Neural crest cell (in vitro differentiated cells): Measurements from ENCODE around the gene RSPO1. TPM values are rescaled to one million over a fixed set of nuclear protein-coding genes. Genes with fewer than 3 reads are reported as not detected.

Experiments used
- DNase-seq: peaks from one replicate; pipeline ENCODE4 v3.0.0; 2021; ENCODE audit warnings: low read depth, mixed read lengths, low spot score
- H3K27ac Mint-ChIP-seq: one replicate; pipeline ENCODE4 v1.8.0; 2021; ENCODE audit warnings: mild to moderate bottlenecking, mixed read lengths; ENCODE audit not compliant: unreplicated experiment
- H3K27me3 Mint-ChIP-seq: 2 replicates; pipeline ENCODE4 v1.8.0; 2021; ENCODE audit warnings: low read depth, mild to moderate bottlenecking, mixed read lengths
- H3K36me3 Mint-ChIP-seq: 2 replicates; pipeline ENCODE4 v1.8.0; 2021; ENCODE audit warnings: low read depth, mild to moderate bottlenecking, mixed read lengths
- H3K4me1 Mint-ChIP-seq: 2 replicates; pipeline ENCODE4 v1.8.0; 2021; ENCODE audit warnings: mixed read lengths
- H3K4me3 Mint-ChIP-seq: one replicate; pipeline ENCODE4 v1.8.0; 2021; ENCODE audit warnings: mild to moderate bottlenecking, mixed read lengths
- H3K9me3 Mint-ChIP-seq: 2 replicates; pipeline ENCODE4 v1.8.0; 2021; ENCODE audit warnings: mixed read lengths
- total RNA-seq: library from RNA; stranded (reverse); gene quantifications from 2 replicates; pipeline ENCODE4 v1.2.1, GENCODE V29; 2021
- TF ChIP-seq, protein P1 (sequence below): fragments of 200-600 bp; sonication (generic); conservative IDR thresholded peaks from 2 replicates; pipeline ENCODE4 v1.5.0; 2021; ENCODE audit warnings: antibody characterized with exemption, mild to moderate bottlenecking

RSPO1 gene
- total RNA-seq, 1 donor from 2014 or later, result 0.54 TPM

DNA sequence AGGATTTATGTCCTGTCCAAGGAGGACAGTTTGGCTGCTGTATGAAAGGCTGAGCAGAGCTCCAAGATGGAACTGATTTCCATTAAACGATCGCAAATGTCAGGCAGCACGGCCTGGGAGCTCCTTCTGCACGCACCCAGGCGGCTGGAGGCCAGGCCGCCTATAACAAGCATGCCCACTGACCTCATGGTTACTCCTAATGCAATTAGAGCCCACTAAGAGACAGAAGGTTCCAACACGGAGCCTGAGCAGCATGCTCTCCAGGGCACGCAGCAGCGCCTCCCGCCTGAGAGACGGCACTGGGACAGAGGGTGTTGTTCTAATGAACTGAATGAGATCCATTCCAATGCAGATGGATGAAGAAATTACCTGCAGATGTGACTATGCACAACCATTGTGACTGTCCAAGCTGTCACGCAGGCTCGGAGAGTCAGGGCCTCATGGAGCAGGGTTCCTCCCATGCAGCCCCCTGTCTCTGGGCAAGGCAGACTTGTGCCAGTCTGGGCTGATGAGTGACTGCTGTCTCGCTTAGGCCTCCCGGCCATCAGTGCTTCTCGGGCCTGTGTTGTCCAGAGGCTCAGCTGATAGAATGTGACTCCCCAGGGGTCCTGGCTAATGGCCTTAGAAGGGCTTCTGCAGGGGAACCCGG lies 32.5 kb upstream of the RSPO1 start:
- no peak for DNase-seq
- no peaks in the 10 kb centered on the region for H3K4me1 Mint-ChIP-seq
- H3K36me3 Mint-ChIP-seq, result no peaks in the 10 kb centered on the region
- H3K27ac Mint-ChIP-seq, result peak overlapping the region; percentile 91
- H3K4me3 Mint-ChIP-seq, result no peak overlapping the region
- TF ChIP-seq, protein P1, sequence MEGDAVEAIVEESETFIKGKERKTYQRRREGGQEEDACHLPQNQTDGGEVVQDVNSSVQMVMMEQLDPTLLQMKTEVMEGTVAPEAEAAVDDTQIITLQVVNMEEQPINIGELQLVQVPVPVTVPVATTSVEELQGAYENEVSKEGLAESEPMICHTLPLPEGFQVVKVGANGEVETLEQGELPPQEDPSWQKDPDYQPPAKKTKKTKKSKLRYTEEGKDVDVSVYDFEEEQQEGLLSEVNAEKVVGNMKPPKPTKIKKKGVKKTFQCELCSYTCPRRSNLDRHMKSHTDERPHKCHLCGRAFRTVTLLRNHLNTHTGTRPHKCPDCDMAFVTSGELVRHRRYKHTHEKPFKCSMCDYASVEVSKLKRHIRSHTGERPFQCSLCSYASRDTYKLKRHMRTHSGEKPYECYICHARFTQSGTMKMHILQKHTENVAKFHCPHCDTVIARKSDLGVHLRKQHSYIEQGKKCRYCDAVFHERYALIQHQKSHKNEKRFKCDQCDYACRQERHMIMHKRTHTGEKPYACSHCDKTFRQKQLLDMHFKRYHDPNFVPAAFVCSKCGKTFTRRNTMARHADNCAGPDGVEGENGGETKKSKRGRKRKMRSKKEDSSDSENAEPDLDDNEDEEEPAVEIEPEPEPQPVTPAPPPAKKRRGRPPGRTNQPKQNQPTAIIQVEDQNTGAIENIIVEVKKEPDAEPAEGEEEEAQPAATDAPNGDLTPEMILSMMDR, result no peak
- peaks cover 20% of the 10 kb centered on the region for H3K27me3 Mint-ChIP-seq
- H3K9me3 Mint-ChIP-seq, result no peaks in the 10 kb centered on the region

DNA sequence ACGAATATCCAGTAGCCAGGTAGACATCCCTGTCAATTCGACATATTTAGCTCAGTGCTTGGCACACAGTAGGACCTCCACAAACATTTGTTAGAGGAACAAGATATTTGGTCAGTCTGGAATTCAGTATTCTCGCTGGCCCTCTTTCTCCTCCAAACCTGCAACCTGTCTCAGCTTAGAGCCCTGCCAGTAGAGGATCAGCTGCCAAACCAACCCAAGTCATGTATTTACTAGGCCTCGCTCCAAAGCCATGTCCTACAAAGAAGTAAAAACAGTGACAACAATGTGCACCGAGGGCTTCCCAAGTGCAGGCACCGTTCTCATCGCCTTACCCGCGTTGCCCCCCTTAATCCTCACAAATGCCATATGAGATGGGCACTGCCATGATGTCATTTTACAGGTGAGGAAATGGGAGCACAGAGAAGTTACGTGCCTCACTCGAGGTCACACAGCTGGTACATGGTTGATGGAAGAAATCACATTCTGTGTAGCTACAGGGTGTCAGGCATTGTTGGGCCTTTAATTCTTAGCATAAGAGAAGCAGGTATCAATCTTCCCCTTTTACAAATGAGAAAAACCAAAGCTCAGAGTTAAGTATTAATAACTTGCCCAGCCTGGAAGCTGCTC lies 31.7 kb upstream of the RSPO1 start:
- Mint-ChIP-seq H3K27me3 (peaks cover 12% of the 10 kb centered on the region), H3K4me3 (no peak overlapping the region), H3K36me3 (no peaks in the 10 kb centered on the region), H3K9me3 (no peaks in the 10 kb centered on the region), H3K4me1 (no peaks in the 10 kb centered on the region), H3K27ac (no peak overlapping the region)
- DNase-seq, result no peak
- TF ChIP-seq, protein P1, result no peak

DNA sequence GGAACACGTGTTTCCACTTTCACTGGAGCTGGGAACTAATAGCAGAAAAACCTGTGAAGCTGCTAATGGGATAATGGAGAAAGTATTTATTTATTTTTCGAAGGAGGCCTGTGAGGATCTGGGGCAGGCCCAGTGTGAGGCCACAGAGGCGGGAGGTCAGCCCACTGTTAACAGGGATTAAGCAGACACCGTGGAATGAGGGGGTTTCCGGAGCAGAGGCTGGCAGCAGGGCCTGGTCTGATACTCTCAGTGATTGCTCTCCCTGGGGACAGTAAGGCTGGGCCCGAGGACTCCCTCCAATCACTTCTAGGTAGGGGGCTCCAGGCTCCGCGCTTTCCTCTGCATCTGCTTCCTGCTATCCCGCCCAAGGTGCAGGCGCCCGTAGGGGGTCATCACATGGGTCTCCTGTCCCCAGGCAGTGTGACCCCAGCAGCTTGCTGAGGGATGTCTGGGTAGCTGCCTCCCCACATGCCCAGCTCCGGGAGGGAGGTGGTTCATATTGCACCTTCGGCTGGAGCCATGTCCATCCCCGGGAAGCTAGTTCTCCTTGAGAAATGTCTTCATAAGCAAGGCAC lies 28.8 kb upstream of the RSPO1 start:
- TF ChIP-seq, protein P1, result no peak
- Mint-ChIP-seq H3K27ac (peak overlapping the region; percentile 35), H3K27me3 (peaks cover 21% of the 10 kb centered on the region)

DNA sequence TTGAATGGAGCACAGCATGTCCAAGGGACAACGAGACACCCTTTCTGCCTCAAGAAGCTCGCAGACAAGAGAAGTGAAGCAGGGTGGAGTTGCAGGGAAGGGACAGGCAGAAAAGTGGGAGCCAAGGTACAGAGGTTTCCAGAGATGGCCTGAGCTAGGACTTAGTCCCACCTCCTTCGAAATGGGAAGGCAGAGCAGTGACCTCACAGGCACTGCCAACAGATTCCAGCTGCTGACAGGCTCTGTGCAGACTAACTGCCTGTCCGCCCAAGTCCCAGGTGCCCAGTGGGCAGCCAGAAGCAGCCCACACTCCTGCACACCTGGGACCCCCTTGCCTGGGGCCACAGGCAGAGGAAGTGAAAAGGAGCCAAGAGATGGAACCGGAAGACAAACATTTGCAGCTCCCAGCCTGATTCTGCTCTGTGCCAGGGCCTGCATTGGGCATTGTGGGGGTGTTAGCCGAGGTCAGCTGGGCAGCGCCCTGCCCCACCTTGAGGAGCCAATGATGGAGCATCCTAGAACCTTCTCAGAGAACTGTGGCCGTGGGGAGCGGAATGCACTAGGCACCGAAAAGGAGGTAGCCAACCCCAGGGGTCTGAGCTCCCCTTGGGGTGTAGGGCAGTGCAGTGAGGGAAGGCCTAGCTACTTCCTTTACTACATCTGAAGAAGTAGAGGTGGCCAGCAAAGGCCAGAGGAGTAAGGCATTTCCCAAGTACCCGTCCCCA lies 27.5 kb upstream of the RSPO1 start:
- Mint-ChIP-seq H3K27me3 (peaks cover 21% of the 10 kb centered on the region), H3K9me3 (no peaks in the 10 kb centered on the region), H3K4me1 (no peaks in the 10 kb centered on the region), H3K27ac (no peak overlapping the region), H3K4me3 (no peak overlapping the region), H3K36me3 (no peaks in the 10 kb centered on the region)
- TF ChIP-seq, protein P1, result no peak
- no peak for DNase-seq

More for the DNA sequence above, 28.8 kb upstream of the RSPO1 start:
- no peaks in the 10 kb centered on the region for H3K9me3 Mint-ChIP-seq
- no peaks in the 10 kb centered on the region for H3K4me1 Mint-ChIP-seq
- H3K36me3 Mint-ChIP-seq, result no peaks in the 10 kb centered on the region
- DNase-seq, result no peak
- no peak overlapping the region for H3K4me3 Mint-ChIP-seq

DNA sequence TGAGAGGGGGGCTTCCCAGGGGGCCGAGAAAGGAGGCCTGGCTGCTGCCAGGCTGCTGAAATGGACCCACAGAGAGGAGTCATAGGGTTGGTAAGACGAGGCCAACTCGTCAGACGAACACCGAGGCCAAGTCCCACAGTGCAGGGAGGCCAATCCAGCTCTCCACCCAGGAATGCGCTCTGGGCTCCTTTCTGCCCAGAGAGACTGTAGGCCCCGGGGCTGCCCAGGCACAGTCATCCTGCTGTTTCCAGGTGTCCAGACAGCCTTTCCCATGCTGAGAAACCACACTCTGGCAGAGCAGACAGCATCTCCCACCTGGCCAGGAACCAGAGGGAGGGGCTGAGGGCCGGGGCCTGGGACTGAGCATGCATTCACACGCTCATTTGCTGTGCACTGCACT lies 26.7 kb upstream of the RSPO1 start:
- Mint-ChIP-seq H3K9me3 (no peaks in the 10 kb centered on the region), H3K27me3 (peaks cover 19% of the 10 kb centered on the region), H3K27ac (no peak overlapping the region), H3K36me3 (no peaks in the 10 kb centered on the region), H3K4me3 (no peak overlapping the region), H3K4me1 (no peaks in the 10 kb centered on the region)
- TF ChIP-seq, protein P1, result no peak
- no peak for DNase-seq
